ENCODE measurements around the gene CDC6.

The CDC6 gene

DNA sequence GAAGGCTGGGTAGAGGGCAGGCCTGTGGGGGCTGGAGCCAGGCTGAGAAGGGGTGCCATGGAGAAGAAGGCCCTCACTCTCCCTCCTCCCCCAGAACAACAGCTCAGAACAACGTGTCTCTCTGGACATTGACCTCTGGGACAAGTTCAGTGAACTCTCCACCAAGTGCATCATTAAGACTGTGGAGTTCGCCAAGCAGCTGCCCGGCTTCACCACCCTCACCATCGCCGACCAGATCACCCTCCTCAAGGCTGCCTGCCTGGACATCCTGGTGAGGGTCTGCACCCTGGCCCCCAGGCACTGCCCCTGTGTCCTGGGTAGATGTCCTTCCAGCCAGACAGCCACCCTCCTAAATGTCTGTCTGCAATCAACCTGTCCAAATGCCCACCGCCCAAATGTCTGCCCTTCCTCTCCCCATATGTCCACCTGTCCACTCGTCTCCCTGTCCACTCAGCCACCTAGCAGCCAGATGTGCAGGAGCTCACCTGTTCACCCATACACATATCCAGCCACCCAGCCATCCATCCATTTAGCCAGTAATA is 64.6 kb downstream of the CDC6 start:
- no peak for DNase-seq (ENCODE audit: low spot score)

DNA sequence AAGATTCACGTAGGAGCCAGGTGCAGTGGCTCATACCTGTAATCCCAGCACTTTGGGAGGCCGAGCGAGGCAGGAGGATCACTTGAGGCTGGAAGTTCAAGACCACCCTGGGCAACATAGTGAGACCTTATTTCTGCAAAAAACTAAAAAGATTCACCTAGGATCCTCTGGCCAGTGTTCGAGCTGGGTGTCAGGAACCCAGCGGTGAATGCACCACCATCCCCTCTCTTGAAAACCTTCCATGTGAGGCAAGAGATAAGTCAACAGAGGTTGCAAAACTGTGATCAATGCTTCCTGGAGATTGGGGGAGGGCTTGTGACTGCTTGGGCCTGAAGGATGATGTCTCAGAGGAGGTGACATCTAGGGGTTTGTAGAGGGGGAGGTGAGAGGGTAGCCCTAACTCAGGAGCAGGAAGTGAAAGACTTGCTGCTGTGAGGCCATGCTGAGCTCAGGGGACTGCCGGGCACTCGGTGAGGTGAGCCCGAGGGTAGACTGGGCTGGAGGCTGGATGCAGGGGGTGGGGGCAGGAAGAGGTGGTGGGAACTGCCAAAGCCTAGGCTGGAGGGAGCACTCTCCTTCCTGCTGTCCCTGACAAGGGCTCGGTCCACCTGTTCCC is 65.2 kb downstream of the CDC6 start:
- no peak for DNase-seq (ENCODE audit: low spot score)

Measured in RKO (cell line).